ENCODE measurements around the gene RBMX2.

The RBMX2 gene

DNA sequence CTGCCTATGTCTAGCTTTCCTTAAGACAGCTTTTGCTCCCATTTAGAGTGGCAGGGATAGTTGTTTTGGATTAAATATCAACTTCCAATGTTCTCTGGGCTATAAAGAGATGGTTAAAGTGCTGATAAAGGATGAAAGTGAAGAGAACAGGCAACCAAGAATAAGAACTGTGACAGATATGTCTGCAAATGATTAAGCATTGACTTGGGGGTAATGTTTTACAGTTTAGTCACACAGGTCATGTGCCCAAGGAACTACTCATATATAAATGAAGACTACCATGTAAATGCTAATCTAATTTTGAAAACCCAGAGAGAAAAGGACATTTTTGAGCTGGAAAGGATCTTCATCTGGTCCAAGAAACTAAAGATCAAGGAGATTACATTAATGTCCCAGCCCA lies 42.1 kb downstream of the RBMX2 start:
- DNase-seq (ENCODE audit: insufficient read length, low spot score) (no peak), FAIRE-seq (no peak)
- TF ChIP-seq SPI1 (IDR thresholded peaks at IDR 0.05; ENCODE audit: low read depth, low read length) (no peak), TAF1 (IDR thresholded peaks at IDR 0.05; ENCODE audit: low read depth, low read length) (no peak), POLR2AphosphoS5 (IDR thresholded peaks at IDR 0.05; ENCODE audit: low read depth, low read length) (no peak), POU2F2 (IDR thresholded peaks at IDR 0.05; ENCODE audit: low read depth, low read length) (no peak), POLR2A (IDR thresholded peaks at IDR 0.05; ENCODE audit: low read depth, low read length) (no peak), PAX5 (IDR thresholded peaks at IDR 0.05; ENCODE audit: insufficient read depth, low read length, severe bottlenecking) (no peak)

DNA sequence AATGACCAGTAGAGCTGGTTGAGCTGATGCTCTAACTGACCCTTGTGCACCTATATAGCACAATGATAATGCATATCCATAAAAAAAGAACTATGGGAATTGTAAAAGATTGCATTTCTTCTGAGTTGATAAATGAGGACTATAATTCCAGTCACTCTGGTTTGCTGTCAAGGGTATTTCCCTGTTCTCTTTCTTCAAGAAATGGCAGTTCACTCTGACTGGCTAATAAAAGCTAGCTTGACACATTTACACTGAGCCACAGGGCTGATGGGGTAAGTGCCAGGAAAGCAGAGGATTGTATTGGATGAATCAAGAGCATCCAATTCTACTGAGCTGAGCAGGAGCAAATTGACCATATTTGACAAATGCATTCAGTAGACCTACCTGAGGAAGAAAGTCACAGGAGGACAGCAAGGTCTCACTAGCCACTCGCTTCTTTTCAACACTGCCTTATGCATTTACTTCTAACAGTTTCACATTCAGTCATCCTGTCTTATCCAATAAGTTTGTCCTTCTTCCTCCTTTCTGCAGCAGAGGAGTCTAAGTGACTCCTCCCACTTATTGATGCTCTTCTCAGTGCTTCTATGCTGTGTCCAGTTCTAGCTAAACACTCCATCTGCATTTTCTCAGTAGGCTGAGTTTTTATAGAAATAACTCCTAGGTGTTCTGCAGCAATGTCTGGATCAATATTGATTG lies 43.0 kb downstream of the RBMX2 start:
- no peak for FAIRE-seq
- TF ChIP-seq POU2F2 (IDR thresholded peaks at IDR 0.05; ENCODE audit: low read depth, low read length): no peak
- no peak for TF ChIP-seq PAX5 (IDR thresholded peaks at IDR 0.05; ENCODE audit: insufficient read depth, low read length, severe bottlenecking)
- TF ChIP-seq POLR2AphosphoS5 (IDR thresholded peaks at IDR 0.05; ENCODE audit: low read depth, low read length): no peak
- no peak for TF ChIP-seq POLR2A (IDR thresholded peaks at IDR 0.05; ENCODE audit: low read depth, low read length)
- TF ChIP-seq TAF1 (IDR thresholded peaks at IDR 0.05; ENCODE audit: low read depth, low read length): no peak
- no peak for TF ChIP-seq SPI1 (IDR thresholded peaks at IDR 0.05; ENCODE audit: low read depth, low read length)
- no peak for DNase-seq (ENCODE audit: insufficient read length, low spot score)

GRCh38 chrX:130446974-130447373 lies 45.2 kb downstream of the RBMX2 start:
- no peak for DNase-seq (ENCODE audit: insufficient read length, low spot score)
- TF ChIP-seq SPI1 (IDR thresholded peaks at IDR 0.05; ENCODE audit: low read depth, low read length) (no peak), PAX5 (IDR thresholded peaks at IDR 0.05; ENCODE audit: insufficient read depth, low read length, severe bottlenecking) (no peak), POU2F2 (IDR thresholded peaks at IDR 0.05; ENCODE audit: low read depth, low read length) (no peak), POLR2A (IDR thresholded peaks at IDR 0.05; ENCODE audit: low read depth, low read length) (no peak), TAF1 (IDR thresholded peaks at IDR 0.05; ENCODE audit: low read depth, low read length) (no peak), POLR2AphosphoS5 (IDR thresholded peaks at IDR 0.05; ENCODE audit: low read depth, low read length) (no peak)
- no peak for FAIRE-seq

All from GM12891 (cell line).